Tibial artery (tissue), 4 donors: ENCODE data around the gene ZER1.

Experiments used
- DNase-seq, 2 donors: peaks; one replicate each; pipeline ENCODE4 v3.0.0-alpha.2; 2019
- H3K27ac ChIP-seq, 2 donors: fragments of 200-600 bp; sonication (generic) in 1 of 2; 1 replicate in 1 of 2; 2 replicates in 1 of 2; pipeline ENCODE4 v1.5.1; 2018 to 2019; ENCODE audit warnings: mild to moderate bottlenecking in 1 of 2
- H3K27me3 ChIP-seq, 2 donors: fragments of 200-600 bp; sonication (generic) in 1 of 2; one replicate each; pipeline versions ENCODE4 v1.5.1 to v1.6.0; 2016 to 2019
- H3K36me3 ChIP-seq, 3 donors: fragments of 200-600 bp; sonication (generic) in 2 of 3; one replicate each; pipeline ENCODE4 v1.5.1; 2016 to 2019; ENCODE audit warnings: mild to moderate bottlenecking in 2 of 3
- H3K4me1 ChIP-seq, 4 donors: fragments of 200-600 bp; sonication (generic) in 2 of 4; 1 replicate in 3 of 4; 2 replicates in 1 of 4; pipeline ENCODE4 v1.5.1; 2016 to 2019
- H3K4me3 ChIP-seq, 2 donors: fragments of 200-600 bp; sonication (generic) in 1 of 2; 1 replicate in 1 of 2; 2 replicates in 1 of 2; pipeline ENCODE4 v1.5.1; 2018 to 2019; ENCODE audit warnings: mild to moderate bottlenecking in 2 of 2
- H3K9me3 ChIP-seq, 3 donors: fragments of 200-600 bp; sonication (generic) in 1 of 3; one replicate each; pipeline ENCODE4 v1.5.1; 2016 to 2019
- intact Hi-C: fragments of 100-400 bp; cut with DNase I; formaldehyde crosslinking; loops from one replicate; pipeline ENCODE4 v1.15.0; 2023; ENCODE audit warnings: low total_unique reads
- TF ChIP-seq, protein P1 (sequence below), 2 experiments: fragments of 200-600 bp in 1 of 2; fragments of 450-650 bp in 1 of 2; IDR thresholded peaks; one replicate each; pipeline ENCODE4 v1.5.1; 2017 to 2019; ENCODE audit warnings: antibody characterized with exemption in 2 of 2, mild to moderate bottlenecking in 1 of 2, moderate library complexity in 1 of 2

Gene ZER1

GRCh38 chr9:128718475-128718874 is 53.3 kb downstream of the ZER1 start:
- no peaks in the 10 kb centered on the region for H3K9me3 ChIP-seq
- H3K27ac ChIP-seq: no peak overlapping the region
- H3K36me3 ChIP-seq: peaks cover 0 to 40% (median 8%) of the 10 kb centered on the region in 3 donors
- peaks cover 0 to 6% (median 2%) of the 10 kb centered on the region in 4 donors for H3K4me1 ChIP-seq
- DNase-seq: no peak
- no peak overlapping the region for H3K4me3 ChIP-seq
- TF ChIP-seq, protein P1, sequence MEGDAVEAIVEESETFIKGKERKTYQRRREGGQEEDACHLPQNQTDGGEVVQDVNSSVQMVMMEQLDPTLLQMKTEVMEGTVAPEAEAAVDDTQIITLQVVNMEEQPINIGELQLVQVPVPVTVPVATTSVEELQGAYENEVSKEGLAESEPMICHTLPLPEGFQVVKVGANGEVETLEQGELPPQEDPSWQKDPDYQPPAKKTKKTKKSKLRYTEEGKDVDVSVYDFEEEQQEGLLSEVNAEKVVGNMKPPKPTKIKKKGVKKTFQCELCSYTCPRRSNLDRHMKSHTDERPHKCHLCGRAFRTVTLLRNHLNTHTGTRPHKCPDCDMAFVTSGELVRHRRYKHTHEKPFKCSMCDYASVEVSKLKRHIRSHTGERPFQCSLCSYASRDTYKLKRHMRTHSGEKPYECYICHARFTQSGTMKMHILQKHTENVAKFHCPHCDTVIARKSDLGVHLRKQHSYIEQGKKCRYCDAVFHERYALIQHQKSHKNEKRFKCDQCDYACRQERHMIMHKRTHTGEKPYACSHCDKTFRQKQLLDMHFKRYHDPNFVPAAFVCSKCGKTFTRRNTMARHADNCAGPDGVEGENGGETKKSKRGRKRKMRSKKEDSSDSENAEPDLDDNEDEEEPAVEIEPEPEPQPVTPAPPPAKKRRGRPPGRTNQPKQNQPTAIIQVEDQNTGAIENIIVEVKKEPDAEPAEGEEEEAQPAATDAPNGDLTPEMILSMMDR (IDR thresholded peaks at IDR 0.05): no peak
- intact Hi-C loops: no loop called here
- no peaks in the 10 kb centered on the region for H3K27me3 ChIP-seq

DNA sequence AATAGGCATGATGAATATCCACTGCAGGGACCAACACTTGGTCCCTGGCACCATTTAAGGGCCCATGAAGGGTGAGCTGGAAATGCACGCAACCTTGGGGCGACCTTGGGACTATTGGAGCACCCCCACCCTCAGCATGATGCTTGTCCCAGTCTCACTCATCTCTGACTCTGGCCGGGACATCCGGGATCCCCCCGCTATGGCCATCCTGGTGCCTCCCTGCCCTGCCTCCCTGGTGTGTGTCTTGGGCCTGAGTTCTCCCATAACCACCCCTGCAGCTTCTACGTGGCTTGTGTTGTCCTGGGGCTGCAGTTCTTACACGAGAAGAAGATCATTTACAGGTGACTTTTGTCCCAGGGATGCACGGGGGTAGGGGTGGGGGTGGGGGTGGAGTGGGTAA is 53.7 kb downstream of the ZER1 start:
- DNase-seq: no peak
- intact Hi-C loops: no loop called here
- no peaks in the 10 kb centered on the region for H3K27me3 ChIP-seq

GRCh38 chr9:128716581-128717254 is 55.0 kb downstream of the ZER1 start:
- H3K27ac ChIP-seq: no peak overlapping the region
- no peaks in the 10 kb centered on the region for H3K27me3 ChIP-seq
- H3K9me3 ChIP-seq: no peaks in the 10 kb centered on the region
- TF ChIP-seq, protein P1 (IDR thresholded peaks at IDR 0.05): no peak
- no peak overlapping the region for H3K4me3 ChIP-seq
- H3K36me3 ChIP-seq: peaks cover 0 to 40% (median 8%) of the 10 kb centered on the region in 3 donors
- no peaks in the 10 kb centered on the region for H3K4me1 ChIP-seq
- intact Hi-C loops: no loop called here
- DNase-seq: no peak

More for the DNA sequence above, 53.7 kb downstream of the ZER1 start:
- Histone ChIP-seq H3K36me3 (peaks cover 0 to 45% (median 8%) of the 10 kb centered on the region in 3 donors), H3K4me3 (no peak overlapping the region), H3K4me1 (peaks cover 0 to 2% (median 0%) of the 10 kb centered on the region in 4 donors), H3K9me3 (no peaks in the 10 kb centered on the region), H3K27ac (no peak overlapping the region)
- TF ChIP-seq, protein P1 (IDR thresholded peaks at IDR 0.05): no peak

GRCh38 chr9:128715436-128715750 is 56.3 kb downstream of the ZER1 start:
- no peaks in the 10 kb centered on the region for H3K9me3 ChIP-seq
- H3K27ac ChIP-seq: no peak overlapping the region
- no peaks in the 10 kb centered on the region for H3K27me3 ChIP-seq
- peaks cover 0 to 27% (median under 1%) of the 10 kb centered on the region in 3 donors for H3K36me3 ChIP-seq
- TF ChIP-seq, protein P1 (IDR thresholded peaks at IDR 0.05): no peak
- DNase-seq: peak in 1 of 2 donors; percentile 52
- intact Hi-C loops: loop anchor here (2.0 kb wide), 1 partner anchor 19 kb away; no protein-coding TSS in a partner anchor
- no peak overlapping the region for H3K4me3 ChIP-seq
- no peaks in the 10 kb centered on the region for H3K4me1 ChIP-seq

DNA sequence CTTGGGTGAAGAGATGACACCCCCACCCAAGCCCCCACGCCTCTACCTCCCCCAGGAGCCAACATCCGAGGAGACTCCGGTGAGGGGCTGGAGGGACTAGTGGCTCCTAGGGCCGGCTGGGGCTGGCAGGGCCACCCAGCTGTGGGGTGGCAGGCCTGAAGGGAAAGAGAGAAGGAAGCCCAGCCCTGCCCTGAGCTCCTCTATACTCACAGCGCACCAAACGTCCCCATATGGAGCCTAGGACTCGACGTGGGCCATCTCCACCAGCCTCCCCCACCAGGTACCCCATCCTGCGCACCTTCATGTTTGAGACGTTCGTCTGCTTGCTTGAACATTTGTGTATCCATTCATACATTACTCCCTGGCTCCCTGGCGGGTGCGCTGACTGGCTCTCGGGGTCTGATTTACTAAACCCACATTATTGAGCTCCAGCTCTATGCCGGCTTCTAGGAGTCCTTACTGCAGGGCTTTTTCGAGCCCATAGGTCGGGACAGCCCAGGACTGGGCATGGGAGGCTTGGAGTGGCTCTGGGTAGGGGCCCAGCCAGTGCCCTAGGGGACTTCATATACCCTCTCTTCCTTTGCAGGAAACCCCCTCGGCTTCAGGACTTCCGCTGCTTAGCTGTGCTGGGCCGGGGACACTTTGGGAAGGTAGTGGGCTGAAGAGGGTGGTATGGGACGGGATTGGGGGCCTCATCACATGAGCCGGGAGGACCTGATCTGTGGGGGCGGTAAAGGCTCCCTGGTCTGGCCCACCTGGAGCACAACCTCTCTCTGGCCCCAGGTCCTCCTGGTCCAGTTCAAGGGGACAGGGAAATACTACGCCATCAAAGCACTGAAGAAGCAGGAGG is 56.9 kb downstream of the ZER1 start:
- TF ChIP-seq, protein P1 (IDR thresholded peaks at IDR 0.05): no peak
- Histone ChIP-seq H3K4me3 (no peak overlapping the region), H3K36me3 (peaks cover 0 to 21% (median 0%) of the 10 kb centered on the region in 3 donors), H3K27ac (no peak overlapping the region), H3K9me3 (no peaks in the 10 kb centered on the region), H3K27me3 (no peaks in the 10 kb centered on the region), H3K4me1 (no peaks in the 10 kb centered on the region)
- intact Hi-C loops: loop anchor here (2.0 kb wide), 1 partner anchor 20 kb away; no protein-coding TSS in a partner anchor
- DNase-seq: peak in 1 of 2 donors; percentile 51
